Measurements from ENCODE around the gene UVRAG.

- TF ChIP-seq POLR2A (IDR thresholded peaks at IDR 0.05) (no peak), CTCF (IDR thresholded peaks at IDR 0.05) (no peak), EP300 (IDR thresholded peaks at IDR 0.05) (no peak), POLR2AphosphoS5 (IDR thresholded peaks at IDR 0.05) (no peak)
Measured at GRCh38 chr11:76075716-76076115, 260.7 kb downstream of the UVRAG start.

Measured in stomach (tissue), 4 donors.